Limb (tissue), 2 donors: ENCODE results near the gene CBX3.
"Not testable (repeated sequence)": the region's sequence is repeated elsewhere in the genome, so short reads cannot be mapped to it uniquely, and the experiment has no call there.

Experiments
- DNase-seq, 2 donors: peaks; one replicate each; pipeline ENCODE4 v3.0.0-alpha.2; 2016; ENCODE audit errors: extremely low spot score in 2 of 2

The CBX3 gene

DNA sequence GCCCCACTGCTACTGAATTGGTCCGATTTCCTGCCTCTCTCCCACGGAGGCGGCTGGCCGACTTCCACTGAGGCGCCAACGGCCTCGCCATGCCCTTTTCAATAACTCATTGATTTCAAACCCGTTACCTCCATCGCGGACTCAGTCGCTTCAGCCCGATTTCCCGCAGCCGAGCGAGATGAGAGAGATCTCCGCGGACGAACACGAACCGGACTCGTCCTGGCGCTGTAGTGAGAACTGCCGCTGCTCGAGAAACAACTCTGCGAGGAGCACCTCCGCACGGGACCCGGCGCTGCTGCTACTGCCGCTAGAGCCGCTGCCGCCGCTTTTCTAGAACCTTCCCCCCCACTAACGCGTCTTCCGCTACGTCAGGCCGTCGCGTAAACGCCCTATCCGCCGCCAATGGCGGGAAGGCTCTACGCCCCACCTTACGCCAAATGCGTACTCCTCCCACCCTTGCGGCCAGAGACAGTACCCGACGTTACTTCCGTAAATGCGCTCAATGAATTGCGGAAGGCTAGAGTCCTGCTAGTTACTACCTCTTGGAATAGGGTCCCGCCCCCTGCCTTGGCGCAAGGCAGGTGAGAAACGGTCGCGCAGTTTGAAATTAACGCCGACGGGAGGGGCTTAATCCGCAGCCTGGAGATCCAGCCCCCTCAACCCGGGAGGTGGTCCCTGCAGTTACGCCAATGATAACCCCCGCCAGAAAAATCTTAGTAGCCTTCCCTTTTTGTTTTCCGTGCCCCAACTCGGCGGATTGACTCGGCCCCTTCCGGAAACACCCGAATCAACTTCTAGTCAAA lies 900 bp upstream of the CBX3 start, which contains the start of gene HNRNPA2B1:
Gene HNRNPA2B1, minus strand, starts transcription at position 303 of the 803 bp plus-strand sequence. Its CDS starts 169 bp downstream, at position 134.
- peak; percentile 99 for DNase-seq

DNA sequence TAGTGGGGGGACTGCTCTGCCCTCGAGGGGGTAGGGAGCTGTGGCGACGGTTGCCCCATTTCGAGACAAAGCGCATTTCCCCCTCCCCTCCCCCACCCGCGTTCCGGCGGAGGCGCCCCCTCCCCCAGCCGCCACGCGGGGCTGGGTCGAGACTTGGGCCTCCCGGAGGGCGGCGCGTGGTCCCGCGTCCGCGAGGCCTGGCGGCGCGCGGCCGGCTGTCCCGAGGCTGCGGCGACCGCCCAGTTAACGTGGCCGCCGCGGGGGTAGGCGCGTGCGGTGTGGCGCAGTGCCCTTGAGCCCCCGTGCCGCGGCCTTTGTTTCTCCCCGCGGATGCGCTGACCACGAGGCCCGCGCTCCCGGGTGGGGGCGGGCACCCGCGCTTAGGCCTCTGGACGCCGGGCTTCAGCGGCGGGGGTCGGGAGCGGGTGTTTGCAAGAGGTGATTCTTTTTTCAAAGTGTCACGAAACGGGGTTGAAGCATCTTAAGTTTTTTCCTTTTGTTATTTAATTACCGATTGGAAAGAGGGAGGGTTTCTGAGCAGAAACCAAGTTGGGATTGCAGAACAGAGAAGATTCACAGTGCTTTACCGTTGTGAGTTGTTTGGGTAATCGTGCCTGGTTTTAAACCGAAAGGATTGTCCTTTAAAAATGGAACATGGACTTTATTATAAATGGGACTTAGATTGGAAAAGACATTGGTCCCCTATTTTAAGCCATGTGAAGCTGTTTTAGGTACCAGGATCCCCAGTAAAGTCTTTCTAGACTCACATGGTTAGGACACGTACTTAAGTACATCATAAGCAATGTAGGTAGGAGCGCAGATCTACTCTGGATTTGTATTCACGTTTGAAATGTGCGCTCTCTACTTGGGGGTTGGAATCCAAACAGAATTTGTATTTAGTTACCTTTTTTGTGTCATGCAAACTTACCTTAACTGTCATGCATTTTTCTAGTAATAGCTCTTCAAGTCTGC lies 760 bp downstream of the CBX3 start:
- peak in 1 of 2 donors; percentile 85 for DNase-seq

DNA sequence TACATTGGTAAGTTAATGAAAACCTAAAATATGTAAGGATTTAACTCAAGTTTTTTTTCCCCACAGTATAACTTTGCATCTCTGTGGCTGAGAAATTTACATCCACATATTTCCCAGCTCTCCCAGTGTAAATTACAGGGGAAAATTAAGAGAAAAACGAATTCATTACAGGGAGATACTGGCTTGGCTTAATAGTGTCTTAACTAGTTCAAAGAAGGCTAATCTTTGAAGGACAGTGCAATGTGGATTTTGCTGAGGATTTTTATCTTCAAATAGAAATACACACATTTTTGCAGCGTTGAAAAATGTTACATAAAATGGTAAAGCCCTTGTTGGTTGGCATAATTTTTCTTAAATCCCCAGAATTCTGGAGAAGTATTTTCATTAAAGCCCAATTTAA lies 1.5 kb downstream of the CBX3 start:
- no peak for DNase-seq

DNA sequence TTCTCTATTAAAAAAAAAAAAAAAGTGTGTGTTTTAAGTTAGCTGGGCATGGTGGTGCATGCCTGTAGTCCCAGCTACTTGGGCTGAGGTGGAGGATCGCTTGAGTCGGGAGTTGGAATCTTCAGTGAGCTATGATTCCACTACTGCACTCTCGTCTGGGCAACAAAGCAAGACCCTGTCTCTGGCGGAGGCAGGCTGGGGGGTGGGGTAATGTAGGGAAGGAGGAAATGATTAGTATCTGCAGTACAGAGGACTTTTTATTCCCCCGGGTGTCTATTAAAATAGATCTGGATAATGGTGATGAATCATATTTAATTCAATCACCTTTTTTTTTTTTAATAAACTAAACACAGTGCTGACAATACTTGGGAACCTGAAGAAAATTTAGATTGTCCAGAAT lies 6.5 kb downstream of the CBX3 start:
- DNase-seq: no peak

DNA sequence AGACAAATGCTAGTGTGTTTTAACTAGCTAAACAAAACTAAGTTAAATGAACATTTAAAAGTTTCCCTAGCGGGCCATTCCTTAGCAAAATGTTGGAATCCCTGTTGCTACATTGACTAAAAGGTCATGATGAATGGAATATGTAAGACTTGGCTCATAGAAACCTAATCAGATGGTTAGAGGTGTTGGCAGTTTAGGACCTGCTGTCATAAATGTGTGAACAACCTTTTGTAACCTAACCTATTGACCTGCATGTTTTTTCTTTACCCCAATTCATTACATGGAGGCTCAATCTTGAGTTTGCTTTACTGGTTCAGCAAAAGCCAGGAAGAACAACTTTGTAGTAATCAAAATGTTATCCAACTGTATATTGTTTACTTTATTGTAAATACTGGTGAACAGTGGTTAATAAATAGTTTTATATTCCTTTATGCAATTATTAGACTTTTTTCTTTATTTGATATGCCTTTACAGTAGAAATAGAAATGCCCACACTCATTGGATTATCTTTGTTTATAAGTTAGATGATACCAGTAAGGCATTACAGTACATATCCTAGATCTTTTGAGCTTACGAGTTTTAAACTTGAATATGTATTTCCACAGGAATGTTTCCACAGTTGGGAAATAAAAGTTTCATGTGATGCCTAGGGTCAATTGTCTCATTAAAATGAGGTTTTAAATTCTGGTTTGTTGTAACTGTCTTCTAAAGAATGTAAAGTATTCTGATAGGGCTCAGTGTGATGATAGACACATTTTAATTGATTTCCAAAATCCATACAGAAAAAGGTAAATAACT lies 11.6 kb downstream of the CBX3 start:
- DNase-seq: no peak

DNA sequence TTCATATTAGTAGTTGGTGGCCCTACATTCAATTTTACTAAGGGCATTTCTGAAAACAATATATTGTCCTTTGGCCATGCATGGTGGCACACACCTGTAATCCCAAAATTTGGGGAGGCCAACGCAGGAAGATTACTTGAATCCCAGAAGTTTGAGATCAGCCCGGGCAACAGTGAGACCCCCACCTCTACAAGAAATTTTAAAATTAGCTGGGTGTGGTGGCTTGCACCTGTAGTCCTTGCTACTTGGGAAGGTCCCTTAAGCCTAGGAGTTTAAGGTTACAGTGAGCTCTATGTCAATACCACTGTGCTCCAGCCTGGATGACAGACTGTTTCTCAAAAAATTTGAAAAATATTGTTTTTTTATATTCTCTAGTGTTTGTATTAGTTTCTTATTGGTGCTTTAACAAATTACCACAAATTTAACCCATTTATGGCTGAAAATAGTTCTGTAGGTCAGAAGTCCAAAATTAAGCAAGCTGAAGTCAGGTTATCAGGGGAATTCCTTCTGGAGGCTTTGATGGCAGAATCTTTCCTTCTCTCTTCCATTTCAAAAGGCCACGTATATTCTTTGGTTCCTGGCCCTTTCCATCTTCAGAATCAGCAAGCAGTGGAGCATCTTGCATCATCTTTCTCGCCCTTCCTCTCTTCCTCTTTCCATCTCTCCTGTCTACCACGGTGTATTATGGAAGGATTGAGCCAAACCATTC lies 12.4 kb downstream of the CBX3 start:
- no peak for DNase-seq

DNA sequence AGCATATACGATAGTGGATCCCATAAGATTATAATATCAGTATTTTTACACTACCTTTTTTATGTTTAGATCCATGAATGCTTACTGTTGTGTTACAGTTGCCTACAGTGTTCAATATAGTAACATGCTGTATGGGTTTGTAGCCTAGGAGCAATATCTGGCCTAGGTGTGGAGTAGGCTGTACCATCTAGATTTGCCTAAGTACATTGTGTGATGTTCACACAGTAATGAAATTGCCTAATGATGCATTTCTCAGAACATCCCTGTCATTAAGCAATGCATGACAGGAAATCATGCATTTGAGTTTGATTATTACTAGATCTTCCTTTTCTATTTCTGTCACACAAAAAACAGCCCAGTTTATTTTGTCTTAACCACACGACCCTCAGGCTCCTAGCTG lies 14.5 kb downstream of the CBX3 start:
- DNase-seq: no peak

DNA sequence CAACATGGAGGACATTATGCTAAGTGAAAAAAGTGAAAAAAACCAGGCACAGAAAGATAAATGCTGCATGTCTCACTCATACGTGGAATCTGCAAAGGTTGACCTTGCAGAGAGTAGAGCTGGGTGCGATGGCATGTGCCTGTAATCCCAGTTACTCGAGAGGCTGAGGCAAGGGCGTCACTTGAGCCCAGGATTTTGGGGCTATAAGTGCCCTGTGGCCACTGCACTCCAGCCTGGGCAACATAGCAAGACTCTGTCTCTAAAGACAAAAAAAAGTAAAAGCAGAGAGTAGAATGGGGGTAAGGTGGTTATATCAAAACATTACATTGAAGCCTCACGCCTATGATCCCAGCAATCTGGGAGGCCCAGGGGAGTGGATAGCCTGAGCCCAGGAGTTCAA lies 22.8 kb downstream of the CBX3 start:
- no peak for DNase-seq

GRCh38 chr7:26227987-26228386 lies 26.4 kb downstream of the CBX3 start:
- DNase-seq: no peak

- DNase-seq: no peak
These were observed 32.5 kb downstream of the CBX3 start for GRCh38 chr7:26233902-26234511.

DNA sequence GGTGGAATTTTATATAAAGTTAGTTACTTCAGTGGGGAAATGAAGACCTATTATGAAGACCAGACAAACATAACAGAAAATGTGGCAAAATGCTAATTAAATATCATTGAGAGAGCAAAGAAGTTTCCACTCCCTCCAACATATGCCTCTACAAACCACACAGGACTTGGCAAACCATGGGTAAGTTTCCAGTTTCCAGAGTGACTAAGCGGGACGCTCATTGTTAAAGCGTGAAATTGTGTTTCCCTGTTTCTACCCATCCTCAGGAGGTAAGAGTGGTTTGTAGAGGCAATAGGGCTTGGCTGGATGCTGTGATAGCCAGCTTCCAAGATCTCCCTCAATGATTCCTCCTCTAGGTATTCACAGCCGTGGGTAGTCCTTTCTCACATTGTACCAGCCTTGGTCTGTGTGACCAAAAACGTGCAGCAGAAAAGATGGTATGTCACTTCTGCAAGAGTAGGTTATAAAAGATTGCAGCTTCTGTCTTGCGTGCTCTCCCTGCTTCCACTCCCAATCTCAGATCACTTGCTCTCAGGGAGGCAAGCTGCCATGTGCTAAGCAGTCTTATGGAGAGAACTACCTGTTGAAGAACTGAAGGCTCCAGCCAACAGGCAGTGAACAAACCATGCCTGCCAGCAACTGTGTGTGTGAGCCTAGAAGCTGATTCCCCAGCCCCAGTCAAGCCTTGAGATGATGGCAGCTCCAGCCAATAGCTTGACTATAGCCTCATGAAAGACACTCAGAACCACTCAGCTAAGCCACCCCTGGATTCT lies 35.7 kb downstream of the CBX3 start:
- DNase-seq: no peak

GRCh38 chr7:26238032-26238431 lies 36.5 kb downstream of the CBX3 start:
- no peak for DNase-seq

- DNase-seq: no peak
These were observed 43.6 kb downstream of the CBX3 start for GRCh38 chr7:26245150-26245549.

DNA sequence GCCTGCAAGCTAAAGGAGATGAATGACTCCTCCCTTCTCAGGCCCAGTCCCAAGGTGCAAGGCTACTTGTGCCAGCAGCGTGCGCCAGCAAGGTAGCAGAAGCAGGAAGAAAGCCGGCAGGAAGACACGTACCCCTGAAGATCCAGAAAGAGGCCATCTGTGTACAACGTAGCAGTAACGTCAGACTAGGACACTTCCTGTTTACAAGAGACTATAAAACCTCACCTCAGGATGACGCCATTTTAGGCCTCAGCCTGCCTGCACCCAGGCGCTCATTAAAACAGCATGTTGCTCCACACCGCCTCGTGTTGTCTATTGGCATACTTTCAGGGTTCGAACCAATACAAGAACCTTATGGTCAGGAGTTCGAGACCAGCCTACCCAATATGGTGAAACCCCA lies 48.7 kb downstream of the CBX3 start:
- no peak for DNase-seq

DNA sequence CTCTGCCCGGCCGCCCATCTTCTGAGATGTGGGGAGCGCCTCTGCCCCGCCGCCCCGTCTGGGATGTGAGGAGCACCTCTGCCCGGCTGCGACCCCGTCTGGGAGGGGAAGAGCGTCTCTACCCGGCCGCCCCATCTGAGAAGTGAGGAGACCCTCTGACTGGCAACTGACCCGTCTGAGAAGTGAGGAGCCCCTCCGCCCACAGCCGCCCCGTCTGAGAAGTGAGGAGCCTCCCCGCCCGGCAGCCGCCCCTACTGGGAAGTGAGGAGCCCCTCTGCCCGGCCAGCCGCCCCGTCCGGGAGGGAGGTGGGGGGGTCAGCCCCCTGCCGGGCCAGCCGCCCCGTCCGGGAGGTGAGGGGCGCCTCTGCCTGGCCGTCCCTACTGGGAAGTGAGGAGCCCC lies 60.3 kb downstream of the CBX3 start:
- not testable (repeated sequence) for DNase-seq
